Keratinocyte (primary cell): ENCODE measurements around the gene ANAPC15. TPM values are rescaled to one million over a fixed set of nuclear protein-coding genes. Genes with fewer than 3 reads are reported as not detected.
A peak's percentile ranks its signal among the peaks of the same experiment; 100 is the strongest.

Experiments used
- DNase-seq: peaks from one replicate; pipeline ENCODE4 v3.0.0-alpha.2; 2011; ENCODE audit warnings: low read depth, missing footprints, low spot score
- FAIRE-seq: peaks from 2 replicates; lab custom pipeline; 2011; peaks lifted over from hg19 to GRCh38; lab: Jason Lieb, UNC
- H2AFZ ChIP-seq: 2 replicates; pipeline ENCODE4 v1.6.0; 2012; ENCODE audit warnings: low read length, control low read depth, inconsistent platforms; ENCODE audit not compliant: control insufficient read depth
- H3K27ac ChIP-seq: 2 replicates; pipeline ENCODE4 v1.5.1; 2011; ENCODE audit warnings: low read length; ENCODE audit not compliant: control insufficient read depth, insufficient read depth
- H3K27me3 ChIP-seq: 3 replicates; pipeline ENCODE4 v1.6.0; 2011; ENCODE audit warnings: low read length; ENCODE audit not compliant: control insufficient read depth, insufficient read depth; ENCODE audit errors: extremely low read depth
- H3K36me3 ChIP-seq, 2 experiments: 2 replicates in 1 of 2; 3 replicates in 1 of 2; pipeline ENCODE4 v1.5.1; 2011; ENCODE audit warnings: low read length in 2 of 2, mild to moderate bottlenecking in 1 of 2; ENCODE audit not compliant: control insufficient read depth in 2 of 2, insufficient read depth in 2 of 2; ENCODE audit errors: extremely low read depth in 1 of 2
- H3K4me1 ChIP-seq: 3 replicates; pipeline ENCODE4 v1.5.1; 2011; ENCODE audit warnings: low read length; ENCODE audit not compliant: control insufficient read depth, insufficient read depth; ENCODE audit errors: extremely low read depth
- H3K4me2 ChIP-seq: 3 replicates; pipeline ENCODE4 v1.6.0; 2011; ENCODE audit warnings: low read depth, low read length; ENCODE audit not compliant: control insufficient read depth, insufficient read depth; ENCODE audit errors: extremely low read depth
- H3K4me3 ChIP-seq, 3 experiments: fragments of 200-600 bp in 1 of 3; sonication (generic) in 1 of 3; 2 replicates in 2 of 3; 3 replicates in 1 of 3; pipeline ENCODE4 v1.5.1; 2011 to 2016; ENCODE audit warnings: low read length in 3 of 3, mild to moderate bottlenecking in 3 of 3, control low read depth in 2 of 3, inconsistent platforms in 1 of 3, low read depth in 1 of 3, mixed read lengths in 1 of 3, mixed run types in 1 of 3, moderate library complexity in 1 of 3; ENCODE audit not compliant: control insufficient read depth in 2 of 3, insufficient read depth in 2 of 3; ENCODE audit errors: extremely low read depth in 1 of 3
- H3K79me2 ChIP-seq: 2 replicates; pipeline ENCODE4 v1.6.0; 2012; ENCODE audit warnings: low read length; ENCODE audit not compliant: control insufficient read depth, insufficient read depth
- H3K9ac ChIP-seq: 3 replicates; pipeline ENCODE4 v1.6.0; 2011; ENCODE audit warnings: low read length; ENCODE audit not compliant: control insufficient read depth, insufficient read depth; ENCODE audit errors: extremely low read depth
- H3K9me1 ChIP-seq: 3 replicates; pipeline ENCODE4 v1.6.0; 2011; ENCODE audit warnings: low read length; ENCODE audit not compliant: control insufficient read depth, insufficient read depth; ENCODE audit errors: extremely low read depth
- H3K9me3 ChIP-seq: 2 replicates; pipeline ENCODE4 v1.5.1; 2012; ENCODE audit warnings: low read depth, low read length; ENCODE audit not compliant: control insufficient read depth
- H4K20me1 ChIP-seq: 3 replicates; pipeline ENCODE4 v1.6.0; 2011; ENCODE audit warnings: low read length; ENCODE audit not compliant: control insufficient read depth, insufficient read depth; ENCODE audit errors: extremely low read depth
- CTCF ChIP-seq, 3 experiments: IDR thresholded peaks in 1 of 3; conservative IDR thresholded peaks in 1 of 3; optimal IDR thresholded peaks in 1 of 3; 2 replicates in 2 of 3; 3 replicates in 1 of 3; pipeline versions ENCODE3 to v1.5.1; 2011; ENCODE audit warnings: low read length in 3 of 3, mild to moderate bottlenecking in 3 of 3, moderate library complexity in 2 of 3, control low read depth in 1 of 3, inconsistent platforms in 1 of 3; ENCODE audit not compliant: insufficient read depth in 2 of 3; ENCODE audit errors: extremely low read depth in 1 of 3
- EZH2 ChIP-seq: IDR thresholded peaks from one replicate; pipeline ENCODE4 v1.6.1; 2012; ENCODE audit warnings: inconsistent platforms, mild to moderate bottlenecking, low read length, moderate library complexity
- dilution Hi-C: fragments of 300-500 bp; cut with MboI; formaldehyde crosslinking; loops from one replicate; pipeline ENCODE4 v1.7.0; 2020; ENCODE audit warnings: low sequenced_read_pairs; ENCODE audit not compliant: extremely low pct_ligation_motif_present
- polyA plus RNA-seq, 5 experiments: library from polyadenylated mRNA; depleted of rRNA in 3 of 5; stranded (reverse) in 3 of 5; stranded (forward) in 1 of 5; unstranded in 1 of 5; fragments of >200 nt; gene quantifications; 1 replicate in 1 of 5; 2 replicates in 3 of 5; 3 replicates in 1 of 5; pipeline versions ENCODE4 v1.2.1 to v1.2.3, GENCODE V29; 2011 to 2012; ENCODE audit warnings: missing spikeins in 2 of 5, low read depth in 1 of 5, low replicate concordance in 1 of 5

Gene ANAPC15
- polyA plus RNA-seq, 1 donor (not counting 4 experiments of a cell fraction or from before 2014, with no cell fraction given): 70.9 TPM

DNA sequence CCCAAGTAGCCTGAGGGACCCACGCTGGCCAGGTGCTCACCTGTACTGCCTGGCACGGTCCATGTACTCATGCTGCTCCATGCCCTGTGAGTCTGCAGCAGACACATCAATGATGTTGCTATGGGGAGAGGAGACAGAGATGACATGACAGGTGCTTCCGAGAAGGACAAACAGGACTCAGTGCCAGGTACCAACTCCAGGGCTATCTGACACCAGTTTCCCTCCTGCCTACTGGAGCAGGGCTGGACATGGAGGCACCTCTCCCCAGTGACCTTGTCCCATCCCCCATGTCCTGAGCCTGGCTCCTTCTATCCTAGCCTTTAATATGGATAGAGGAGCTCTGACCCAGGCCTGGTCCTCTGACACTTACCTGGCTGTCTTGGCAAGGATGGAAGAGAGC, 13.8 kb downstream of the ANAPC15 start:
- no peak overlapping the region for H3K4me2 ChIP-seq
- H3K36me3 ChIP-seq: peaks cover 18 to 55% of the 10 kb centered on the region in 2 experiments
- no peaks in the 10 kb centered on the region for H4K20me1 ChIP-seq
- H3K4me1 ChIP-seq: peaks cover 46% of the 10 kb centered on the region
- no peak overlapping the region for H3K4me3 ChIP-seq
- H3K27ac ChIP-seq: no peak overlapping the region
- dilution Hi-C loops: no loop called here
- H3K9ac ChIP-seq: no peak overlapping the region
- TF ChIP-seq CTCF (optimal IDR thresholded peaks at IDR 0.05 in 1 of 3, IDR thresholded peaks at IDR 0.05 in 1 of 3, conservative IDR thresholded peaks at IDR 0.05 in 1 of 3; ENCODE audit: extremely low read depth in 1 of 3, insufficient read depth in 2 of 3, low read length in 3 of 3) (no peak), EZH2 (no peak)
- no peaks in the 10 kb centered on the region for H3K27me3 ChIP-seq
- no peak overlapping the region for H2AFZ ChIP-seq
- H3K9me3 ChIP-seq: no peaks in the 10 kb centered on the region
- H3K9me1 ChIP-seq: no peaks in the 10 kb centered on the region
- peaks cover 44% of the 10 kb centered on the region for H3K79me2 ChIP-seq
- no peak for DNase-seq
- no peak for FAIRE-seq

DNA sequence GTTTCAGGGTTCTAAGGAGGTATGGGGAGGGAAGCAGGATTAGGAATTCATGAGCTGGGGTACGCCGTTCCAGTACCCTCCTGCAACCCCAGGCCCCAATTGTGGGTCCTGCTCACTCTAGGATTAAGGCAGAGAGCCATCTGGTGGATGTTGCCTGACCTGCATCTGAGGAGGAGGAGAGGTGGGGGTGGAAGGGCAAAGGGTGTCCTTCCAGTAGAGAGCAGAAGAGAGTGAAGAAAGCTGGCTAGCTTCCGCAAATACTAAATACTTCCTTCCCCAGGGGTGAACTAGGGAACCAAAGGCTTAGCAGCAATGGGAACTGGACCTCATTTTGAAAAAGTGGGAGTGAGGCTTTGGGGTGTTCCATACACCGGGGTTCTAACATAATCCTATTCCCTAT, 21.2 kb downstream of the ANAPC15 start:
- Histone ChIP-seq H4K20me1 (no peaks in the 10 kb centered on the region), H3K4me2 (no peak overlapping the region), H3K4me1 (peaks cover 12% of the 10 kb centered on the region), H3K79me2 (no peaks in the 10 kb centered on the region), H3K9ac (no peak overlapping the region), H3K9me3 (no peaks in the 10 kb centered on the region), H3K27ac (no peak overlapping the region), H3K27me3 (no peaks in the 10 kb centered on the region), H3K9me1 (no peaks in the 10 kb centered on the region), H2AFZ (no peak overlapping the region), H3K4me3 (no peak overlapping the region), H3K36me3 (peaks cover 7 to 26% of the 10 kb centered on the region in 2 experiments)
- dilution Hi-C loops: no loop called here
- TF ChIP-seq EZH2 (no peak), CTCF (optimal IDR thresholded peaks at IDR 0.05 in 1 of 3, IDR thresholded peaks at IDR 0.05 in 1 of 3, conservative IDR thresholded peaks at IDR 0.05 in 1 of 3; ENCODE audit: extremely low read depth in 1 of 3, insufficient read depth in 2 of 3, low read length in 3 of 3) (peak; percentile 81 to 95 (median 86))
- no peak for DNase-seq
- peak; percentile 17 for FAIRE-seq
